GM18873 (cell line): ENCODE data around the gene PRKCB.
A peak's percentile ranks its signal among the peaks of the same experiment; 100 is the strongest.

ENCODE experiments used
- ATAC-seq: cut with Tn5 transposase; IDR thresholded peaks from one replicate; pipeline ENCODE4 v1.9.1; 2021; ENCODE audit warnings: mild to moderate bottlenecking, moderate library complexity, moderate number of reproducible peaks; ENCODE audit not compliant: unreplicated experiment, low FRiP score

Gene PRKCB

DNA sequence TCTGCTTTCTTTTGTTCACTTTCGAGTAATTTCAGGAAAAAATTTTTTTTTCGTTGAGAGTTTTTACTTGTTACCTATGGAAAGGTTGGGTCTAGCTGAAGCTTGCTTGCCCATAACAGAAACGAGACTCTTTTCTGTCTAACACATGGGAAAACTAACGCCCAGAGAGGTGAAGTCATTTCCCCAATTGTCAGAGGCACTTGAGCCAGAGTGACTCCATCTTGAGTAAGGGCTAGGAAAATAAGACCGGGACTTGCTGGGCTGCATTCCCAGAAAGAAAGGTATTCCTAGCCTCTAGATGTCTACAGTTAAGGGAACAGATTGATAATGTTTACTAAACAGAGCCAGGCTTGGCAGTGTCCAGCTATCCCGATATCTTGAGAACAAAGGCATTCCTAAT is 26.8 kb downstream of the PRKCB start:
- no peak for ATAC-seq

DNA sequence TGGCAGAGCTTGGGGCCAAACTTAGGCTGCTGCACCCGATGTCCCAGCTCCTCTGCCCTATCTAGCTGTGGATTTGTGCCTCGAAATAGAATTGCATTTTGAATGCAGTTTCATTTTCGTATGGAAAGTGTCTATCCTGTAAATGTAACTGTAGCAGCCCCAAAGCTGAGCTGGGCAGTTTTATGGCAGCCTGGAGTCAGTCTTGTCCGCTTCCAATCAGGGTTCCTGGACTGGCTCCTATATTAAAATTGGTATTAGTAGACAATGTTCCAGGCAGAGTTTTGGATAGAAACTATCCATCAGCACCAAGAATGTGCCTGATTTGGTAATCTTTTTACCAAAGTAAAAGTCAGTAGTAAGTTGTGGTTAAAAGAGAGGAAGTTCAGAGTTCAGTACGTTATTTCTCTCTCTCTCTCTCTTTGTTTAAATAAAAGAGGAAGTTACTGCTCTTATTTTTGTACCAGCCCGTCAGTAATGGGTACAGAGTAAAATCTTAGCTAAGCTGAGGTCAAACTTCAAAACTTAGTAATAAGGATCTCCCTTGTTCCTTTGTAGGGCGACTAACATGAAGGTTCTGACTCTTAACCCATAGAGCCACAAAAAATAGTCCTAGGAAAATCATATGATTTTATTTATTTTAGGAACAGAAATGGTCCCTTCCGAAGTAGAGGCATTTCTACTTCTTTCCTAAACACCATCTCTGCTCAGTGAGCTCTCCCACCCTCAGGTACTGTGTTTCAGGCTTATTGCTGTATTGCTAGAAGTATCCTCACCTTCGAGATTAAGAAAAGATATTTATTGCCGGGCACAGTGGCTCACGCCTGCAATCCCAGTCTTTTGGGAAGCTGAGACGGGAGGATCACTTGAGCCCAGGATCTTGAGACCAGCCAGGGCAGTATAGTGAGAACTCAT is 28.0 kb downstream of the PRKCB start:
- ATAC-seq: peak; percentile 80

DNA sequence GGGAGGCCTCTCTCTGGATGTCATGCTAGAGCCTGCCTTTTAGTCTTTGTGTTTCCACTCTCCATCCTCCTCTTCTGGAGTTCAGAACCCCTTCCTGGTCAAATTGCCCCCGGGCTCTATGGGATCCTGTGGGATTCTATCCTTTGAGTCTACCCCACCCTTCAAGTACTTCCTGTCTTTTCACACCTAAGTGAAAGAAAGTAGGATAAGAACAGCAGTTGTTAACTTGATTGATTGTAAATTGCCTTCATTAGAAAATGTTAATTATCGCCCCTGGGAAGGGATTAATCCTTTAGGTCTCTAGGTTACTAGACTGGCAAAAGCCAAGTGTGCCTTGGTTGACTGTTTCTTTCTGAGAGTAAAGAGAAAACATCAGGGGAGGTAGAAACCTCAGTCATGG is 30.1 kb downstream of the PRKCB start:
- ATAC-seq: no peak

DNA sequence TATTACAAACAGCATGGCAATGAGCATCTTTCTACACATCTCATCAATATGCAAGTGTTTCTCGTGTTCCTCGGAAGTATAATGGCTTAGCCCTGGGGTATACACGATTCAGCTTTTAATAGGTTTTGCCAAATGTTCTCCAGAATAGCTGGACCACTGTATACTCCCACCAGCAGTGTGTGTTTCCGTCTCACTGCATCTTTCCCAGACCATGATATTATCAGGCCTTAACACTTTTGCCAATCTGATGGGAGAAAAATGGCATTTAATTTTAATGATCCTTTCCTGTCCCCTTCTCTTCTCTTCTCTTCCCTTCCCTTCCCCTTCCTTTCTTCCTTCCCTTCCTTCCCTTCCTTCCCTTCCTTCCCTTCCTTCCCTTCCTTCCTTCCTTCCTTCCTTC is 30.8 kb downstream of the PRKCB start:
- ATAC-seq: no peak

DNA sequence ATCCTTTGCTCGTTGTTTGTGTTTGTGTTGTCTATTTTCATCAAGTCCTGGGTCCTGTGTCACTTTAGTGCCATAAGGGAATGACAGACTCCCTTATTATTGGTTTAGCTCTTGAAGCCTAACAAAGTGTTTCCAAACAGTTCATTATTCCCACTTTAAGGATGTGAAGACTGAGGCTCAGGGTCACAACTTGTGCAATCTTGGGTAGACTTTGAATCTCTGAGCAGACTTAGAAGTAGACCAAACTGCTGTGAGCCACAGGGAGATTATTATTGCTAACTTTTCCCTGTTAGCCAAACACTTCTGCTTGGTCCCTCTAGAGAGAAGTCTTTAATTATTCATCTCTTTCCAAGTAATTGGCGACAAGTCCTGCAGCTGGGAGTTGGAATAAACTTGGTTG is 31.8 kb downstream of the PRKCB start:
- ATAC-seq: no peak

DNA sequence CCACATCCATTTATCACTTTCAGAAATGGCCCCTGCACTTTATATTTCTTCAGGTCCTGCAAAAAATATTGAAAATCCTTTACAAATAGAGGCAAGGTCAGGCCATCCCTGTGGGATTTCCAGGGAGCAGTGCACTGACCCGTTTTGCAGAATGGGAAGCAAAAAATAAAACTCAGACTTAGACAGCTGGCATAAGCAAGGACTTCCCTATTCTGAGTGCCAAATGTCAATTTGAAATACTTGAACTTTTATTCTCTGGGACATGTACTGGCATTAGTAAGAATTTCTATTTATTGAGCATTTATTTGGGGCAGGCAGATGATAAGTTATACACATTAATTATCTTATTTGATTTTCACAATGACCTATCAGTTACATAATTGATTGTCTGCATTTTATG is 32.4 kb downstream of the PRKCB start:
- no peak for ATAC-seq

DNA sequence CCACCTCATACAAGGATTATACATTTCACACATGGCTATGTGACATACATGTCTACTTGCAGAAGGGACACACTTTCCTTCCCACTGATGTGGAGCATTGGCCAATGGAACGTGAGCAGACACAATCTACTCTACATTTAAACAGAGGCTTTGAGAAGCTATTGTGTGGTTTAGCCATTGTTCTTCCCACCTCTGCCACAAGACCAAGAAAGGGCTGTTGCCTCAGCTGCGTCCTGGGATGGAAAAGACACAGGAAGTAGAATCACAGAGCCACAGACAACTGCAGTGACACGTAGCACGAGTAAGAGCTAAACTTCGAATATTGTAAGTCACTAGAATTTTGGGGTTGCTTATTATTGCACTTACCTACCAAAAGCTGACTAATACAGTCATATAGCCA is 33.3 kb downstream of the PRKCB start:
- no peak for ATAC-seq

DNA sequence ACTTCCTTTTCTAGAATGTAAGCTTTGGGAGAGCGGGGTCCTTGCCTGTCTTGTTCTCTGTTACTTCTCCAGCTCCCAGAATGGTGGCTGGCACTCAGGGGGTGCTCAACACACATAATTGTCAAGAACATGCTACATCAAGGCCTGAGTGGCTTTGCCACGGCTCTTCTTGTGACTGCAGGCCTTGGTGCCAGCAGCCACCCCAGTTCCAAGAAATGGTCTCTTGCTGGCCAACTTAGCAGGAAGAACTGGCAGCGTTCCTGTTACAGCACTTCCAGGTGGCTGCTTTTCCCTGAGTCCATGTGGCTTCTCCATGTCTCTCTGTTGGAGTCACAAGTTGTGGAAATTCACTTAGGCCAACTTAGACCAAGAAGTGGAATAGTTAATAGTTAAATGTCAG is 36.1 kb downstream of the PRKCB start:
- ATAC-seq: no peak

DNA sequence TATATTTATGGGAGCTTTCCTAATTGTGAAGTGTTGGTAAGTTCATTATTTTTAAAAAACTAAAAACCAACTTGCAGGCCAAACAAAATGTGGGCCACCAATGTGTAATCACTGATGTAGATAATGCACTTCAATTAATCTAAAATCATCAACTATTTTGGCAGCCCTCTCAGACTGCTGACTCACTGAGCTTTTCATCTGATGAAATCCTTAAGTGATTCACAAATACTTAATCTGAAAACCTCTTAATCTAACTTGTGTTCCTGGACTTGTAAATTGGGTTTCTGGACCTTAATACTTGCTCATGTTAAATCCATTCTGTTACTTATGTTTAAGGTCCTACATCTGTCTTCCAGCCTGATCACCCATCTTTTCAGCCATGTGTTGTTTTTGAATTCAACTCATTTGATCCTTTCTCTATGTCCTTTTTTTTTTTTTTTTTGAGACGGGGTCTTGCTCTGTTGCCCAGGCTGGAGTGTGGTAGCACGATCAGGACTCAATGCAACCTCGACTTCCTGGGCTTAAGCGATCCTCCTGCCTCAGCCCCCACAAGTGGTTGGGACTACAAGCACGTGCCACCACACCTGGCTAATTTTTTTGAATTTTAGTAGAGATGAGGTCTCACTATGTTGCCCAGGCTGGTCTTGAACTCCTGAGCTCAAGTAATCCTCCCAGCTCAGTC is 39.0 kb downstream of the PRKCB start:
- ATAC-seq: no peak

DNA sequence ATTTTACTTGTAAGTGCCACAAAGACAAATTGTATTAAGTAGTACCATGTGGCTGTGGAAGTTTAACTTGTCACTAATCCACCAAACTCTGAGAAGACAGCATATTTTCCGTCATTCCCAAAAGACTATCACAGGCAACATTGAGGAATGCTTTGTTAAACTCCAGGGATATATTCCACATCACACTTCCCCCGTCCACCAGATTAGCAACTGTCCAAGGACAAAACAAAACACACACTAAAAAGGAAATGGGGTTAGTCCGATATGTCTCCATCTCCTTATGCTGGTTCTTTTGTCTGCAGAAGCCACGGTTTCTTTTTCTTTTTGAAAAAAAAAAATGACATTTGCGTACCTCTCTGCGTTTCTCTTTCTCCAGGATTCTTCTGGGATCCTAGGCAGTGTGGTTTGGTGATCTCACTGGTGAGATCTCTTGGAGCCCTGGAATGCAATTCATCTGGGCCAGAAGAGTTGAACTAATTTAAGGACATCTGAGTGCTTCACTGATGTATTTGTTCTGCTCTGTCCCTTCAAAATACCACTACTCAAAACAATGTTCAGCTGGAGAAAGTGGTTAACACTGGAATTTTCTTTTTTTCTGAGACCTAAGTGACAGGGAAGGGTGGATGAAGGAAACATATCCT is 40.6 kb downstream of the PRKCB start:
- no peak for ATAC-seq

DNA sequence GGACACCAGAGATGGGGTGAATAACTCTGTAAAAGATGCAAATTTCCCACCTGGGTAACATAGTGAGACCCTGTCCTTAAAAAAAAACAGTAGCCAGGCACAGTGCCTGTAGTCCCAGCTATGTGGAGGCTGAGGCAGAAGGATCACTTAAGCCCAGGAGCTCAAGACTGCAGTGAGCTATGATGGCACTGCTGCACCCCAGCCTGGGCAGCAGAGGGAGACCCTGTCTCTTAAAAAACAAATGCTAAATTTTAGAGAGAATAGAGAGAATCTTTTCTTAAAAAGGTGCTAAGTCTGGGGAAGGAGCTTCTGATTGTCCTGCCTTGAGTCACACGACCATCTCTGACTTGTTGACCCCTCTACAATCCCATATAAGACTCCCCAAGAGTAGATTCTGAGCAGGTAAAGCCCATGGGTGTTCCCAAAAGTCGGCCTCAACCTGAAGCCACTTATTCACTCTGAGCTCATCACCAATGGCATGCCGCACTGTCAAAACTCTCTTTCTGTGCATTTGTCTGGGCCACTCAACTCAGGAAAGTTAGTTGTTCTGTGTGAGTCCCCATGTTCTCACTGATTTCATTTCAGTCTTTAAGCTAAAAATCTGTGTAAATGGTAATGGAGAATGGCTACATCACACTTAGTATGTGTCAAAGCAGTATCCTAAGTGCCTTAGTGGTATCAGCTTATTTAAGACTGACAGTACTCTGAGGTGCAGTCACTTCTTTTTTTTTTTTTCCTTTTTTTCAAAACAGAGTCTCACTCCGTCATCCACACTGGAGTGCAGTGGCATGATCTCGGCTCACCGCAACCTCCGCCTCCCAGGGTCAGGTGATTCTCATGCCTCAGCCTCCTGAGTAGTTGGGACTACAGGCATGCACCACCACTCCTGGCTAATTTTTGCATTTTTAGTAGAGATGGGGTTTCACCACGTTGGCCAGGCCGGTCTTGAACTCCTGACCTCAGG is 41.6 kb downstream of the PRKCB start:
- ATAC-seq: no peak

DNA sequence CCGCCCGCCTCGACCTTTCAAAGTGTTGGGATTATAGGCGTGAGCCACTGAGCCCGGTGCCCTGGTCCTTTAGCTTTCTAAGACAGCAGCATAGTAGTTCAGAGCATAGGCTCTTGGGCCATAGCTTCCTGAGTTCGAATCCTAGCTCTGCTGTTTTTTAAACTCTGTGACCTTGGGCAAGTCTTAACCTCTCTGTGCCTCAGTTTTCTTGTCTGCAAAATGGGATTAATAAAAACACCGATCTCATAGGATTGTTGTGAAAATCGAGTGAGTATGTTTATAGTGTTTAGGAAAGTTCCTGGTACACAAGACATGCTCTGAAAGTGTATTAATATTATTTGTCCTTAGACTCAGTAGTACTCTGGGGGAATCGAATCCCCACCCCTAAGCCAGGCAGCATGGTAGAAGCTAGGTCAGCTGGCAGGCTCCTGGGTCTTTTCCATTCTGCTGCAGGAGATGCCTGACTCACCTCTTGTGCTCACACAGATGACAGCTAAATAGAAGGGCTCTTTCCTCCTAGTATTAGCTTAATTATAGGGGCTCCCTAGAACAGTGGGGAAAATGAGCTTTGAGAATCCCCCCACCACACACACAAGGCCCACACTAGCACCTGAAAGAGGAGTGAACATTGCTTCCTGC is 44.1 kb downstream of the PRKCB start:
- ATAC-seq: no peak

DNA sequence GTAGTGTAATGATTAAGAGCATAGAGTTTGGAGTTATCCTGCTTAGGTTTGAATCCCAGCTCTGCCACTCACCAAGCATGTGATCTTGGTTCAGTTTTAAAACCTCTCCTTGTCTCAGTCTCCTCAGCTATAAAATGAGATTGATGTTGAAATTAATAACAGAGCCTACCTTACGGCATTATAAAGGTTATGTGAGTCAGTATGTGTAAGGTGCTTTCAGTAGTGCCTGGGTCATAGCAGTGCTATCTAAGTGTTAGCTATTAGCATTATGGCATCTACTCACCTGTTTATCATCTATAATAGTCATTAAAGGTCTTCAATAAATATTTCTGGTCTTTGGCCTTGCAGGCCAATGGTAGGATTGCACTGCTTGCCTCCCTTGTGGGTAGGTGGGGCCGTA is 53.4 kb downstream of the PRKCB start:
- ATAC-seq: no peak

DNA sequence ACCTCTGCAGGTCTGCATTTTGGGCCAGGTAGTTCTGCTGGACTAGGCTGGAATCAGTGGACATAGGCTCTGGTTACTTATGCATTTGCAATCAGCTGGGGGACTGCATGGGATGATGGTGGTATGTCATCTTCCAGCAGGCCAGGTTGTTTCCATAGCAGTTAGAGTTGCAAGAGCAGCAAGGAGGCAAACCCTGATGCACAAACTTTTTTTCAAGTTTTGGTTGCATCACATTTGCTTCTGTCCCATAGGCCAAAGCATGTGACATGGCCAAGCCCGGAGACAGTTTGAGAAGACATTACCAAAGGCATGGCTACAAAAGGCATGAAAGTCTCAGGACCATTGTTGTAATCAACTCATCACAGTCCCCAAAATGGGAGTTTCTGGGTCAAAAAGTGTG is 58.2 kb downstream of the PRKCB start:
- no peak for ATAC-seq

DNA sequence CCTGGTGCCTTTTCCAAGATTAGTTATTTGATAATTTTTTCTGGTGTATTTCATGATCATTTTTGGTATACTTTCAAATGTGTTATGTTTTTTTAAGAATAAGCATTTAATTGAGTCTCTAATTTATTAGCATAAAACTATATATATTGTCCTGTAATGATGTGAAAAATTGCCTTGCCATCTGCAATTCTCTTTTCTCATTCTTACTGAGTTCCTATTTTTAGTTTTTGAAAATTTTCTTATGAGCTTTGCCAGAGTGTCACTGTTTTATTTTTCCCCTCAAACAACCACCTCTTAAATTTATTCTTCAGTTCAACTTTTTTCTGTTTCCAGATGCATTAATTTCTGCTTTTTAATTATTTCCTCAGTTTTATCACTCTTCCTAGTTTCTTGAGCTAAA is 59.3 kb downstream of the PRKCB start:
- ATAC-seq: no peak

DNA sequence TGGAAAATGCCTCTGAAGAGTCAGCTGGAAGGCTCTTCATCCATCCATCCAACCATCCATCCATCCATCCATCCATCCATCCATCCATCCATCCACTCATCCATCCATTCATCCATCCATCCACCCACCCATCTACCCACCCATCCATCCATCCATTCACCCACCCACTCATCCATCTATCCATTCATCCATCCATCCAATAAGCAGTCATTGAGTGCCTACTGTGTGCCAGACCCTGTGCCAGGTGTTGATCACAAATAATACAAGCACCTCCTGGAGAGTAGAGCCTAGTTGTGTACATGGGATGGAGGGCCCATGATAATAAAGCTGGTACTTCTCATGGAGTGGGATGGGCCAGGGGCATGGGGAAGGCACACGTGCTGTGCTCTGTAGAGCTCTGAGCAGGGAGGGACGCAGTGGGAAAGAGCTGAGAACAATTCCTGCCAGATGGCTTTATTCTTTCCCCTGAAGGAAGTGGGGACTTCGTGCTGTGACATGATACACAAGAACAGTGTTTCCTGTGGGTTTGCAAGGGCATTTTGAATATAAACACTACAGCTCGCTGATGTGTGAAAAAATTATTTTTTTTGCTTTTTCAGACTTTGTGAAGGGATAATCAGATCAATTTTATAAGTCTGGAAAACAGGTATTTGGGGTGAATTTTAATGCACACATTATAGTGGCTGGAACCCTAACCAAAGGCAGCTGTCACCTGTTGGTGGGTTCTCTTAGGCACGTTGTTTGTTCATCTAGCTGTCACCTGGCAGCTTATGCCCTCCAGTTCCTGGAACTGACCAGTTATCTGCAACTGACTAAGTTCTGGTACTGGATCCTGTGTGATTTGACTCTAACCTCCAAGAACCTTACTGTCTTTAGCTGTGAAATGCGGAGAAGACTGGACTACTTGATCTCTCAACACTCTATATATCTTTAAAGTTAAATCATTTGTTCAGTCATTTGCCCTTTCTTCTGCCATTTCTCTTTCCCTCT is 61.3 kb downstream of the PRKCB start:
- ATAC-seq: no peak

DNA sequence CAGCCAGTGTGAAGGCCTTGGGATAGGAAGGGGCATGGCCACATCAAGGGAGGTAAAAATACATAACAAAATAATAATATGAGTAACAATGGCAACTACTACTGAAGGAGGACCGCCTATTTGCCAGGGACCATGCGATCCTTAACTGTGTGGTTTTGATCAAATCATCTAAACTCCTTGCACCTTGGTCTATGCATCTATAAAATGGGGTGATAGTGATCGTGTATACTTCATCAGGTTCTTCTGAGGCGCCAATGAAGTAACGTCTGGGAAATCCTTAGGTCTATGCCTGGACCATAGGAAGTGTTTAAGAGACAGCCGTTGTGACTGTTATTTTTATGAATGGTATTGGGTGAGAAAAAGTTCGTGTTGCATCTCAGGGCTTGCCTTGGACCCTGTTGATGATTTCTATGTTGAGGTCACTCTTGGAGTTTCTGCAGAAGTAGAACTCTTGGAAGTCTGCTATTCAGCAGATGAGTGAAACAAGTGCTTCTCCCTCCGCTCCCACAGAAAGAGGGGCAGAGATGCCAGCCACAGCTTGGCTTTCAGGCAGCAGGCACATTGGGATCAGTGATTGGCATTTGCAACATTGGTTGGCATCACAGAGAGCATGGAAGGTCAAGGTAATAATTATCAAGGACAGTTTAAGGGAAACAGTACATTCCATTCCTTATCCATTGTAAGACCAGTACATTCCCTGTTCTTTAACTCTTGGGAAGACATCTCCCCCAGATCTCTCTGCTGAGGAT is 63.1 kb downstream of the PRKCB start:
- ATAC-seq: no peak

DNA sequence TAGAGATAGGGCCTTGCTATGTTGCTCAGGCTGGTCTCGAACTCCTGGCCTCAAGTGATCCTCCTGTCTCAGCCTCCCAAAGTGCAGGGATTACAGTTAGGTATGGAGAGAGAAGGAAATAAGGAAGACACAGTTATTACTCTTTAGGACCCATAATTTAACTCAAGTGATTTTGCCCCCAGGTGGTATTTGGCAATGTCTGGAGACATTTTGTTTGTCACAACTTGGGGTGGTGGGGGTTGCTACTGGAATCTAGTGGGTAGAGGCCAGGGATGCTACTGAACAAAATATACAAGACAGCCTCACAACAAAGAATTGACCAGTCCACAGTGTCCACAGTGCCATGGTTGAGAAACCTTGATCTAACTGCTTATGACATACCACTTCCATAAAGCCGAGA is 64.1 kb downstream of the PRKCB start:
- ATAC-seq: no peak
